ENCODE results near the gene PHF10.
"Not testable (repeated sequence)": the region's sequence is repeated elsewhere in the genome, so short reads cannot be mapped to it uniquely, and the experiment has no call there.

The PHF10 gene

DNA sequence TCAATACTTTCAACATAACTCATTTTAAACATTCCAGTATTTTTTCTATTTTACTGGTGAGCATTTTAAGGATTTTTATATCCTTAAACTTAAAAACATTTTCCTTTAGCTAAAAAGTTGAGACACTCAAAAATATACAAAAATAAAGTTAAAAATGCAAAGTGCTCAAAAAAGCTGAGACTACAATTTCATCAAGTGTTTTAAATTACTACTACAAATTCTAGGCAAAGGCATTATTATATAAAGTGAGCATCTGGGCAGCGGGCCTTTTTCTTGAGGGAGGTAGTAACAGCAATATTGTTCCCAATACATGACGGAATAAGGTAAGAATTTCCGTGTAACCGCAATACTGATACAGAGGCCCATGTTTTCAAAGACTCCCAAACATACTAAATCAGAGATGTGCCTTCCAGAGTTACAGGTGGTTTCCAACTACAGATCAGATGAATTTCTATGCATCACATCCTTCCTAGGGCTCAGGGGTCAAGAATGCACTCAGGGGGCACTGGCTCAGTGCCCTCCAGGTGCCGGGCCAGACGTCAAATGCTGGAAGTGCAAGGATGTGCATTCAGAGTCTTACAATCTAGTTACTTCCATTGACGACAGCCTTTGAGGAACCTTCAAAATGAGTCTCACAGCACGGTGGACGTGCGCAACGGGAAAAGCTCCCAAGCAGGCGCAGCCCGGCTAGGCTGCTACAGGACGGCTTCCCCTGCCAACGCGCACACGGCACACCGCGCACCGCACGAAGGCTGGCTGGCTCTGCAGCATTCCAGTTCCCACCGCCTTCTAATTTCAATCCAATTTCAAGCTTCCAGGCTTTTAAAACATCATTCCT lies 1.7 kb downstream of the PHF10 start:
- no peak for DNase-seq

GRCh38 chr6:169720207-169720855 lies 4.0 kb downstream of the PHF10 start:
- no peak for DNase-seq

GRCh38 chr6:169719117-169719516 lies 5.2 kb downstream of the PHF10 start:
- DNase-seq, result no peak

DNA sequence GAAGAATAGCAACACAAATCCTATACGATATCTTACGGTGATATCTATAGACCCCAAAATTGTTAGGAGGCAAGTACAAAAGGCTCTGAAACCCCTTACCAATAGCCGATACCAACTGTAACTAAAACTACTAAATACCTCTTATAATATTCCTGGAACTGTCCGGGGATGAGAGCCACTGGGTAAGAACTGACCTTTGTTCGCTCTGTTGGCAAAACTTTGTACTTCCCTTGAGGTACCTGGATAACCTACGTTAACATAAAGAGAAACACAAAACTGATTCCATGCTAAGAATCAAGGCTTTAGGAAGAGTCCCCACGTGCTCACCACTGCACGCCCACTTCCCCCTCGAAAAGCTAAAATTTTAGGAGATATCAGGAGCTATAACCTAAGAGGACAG lies 9.7 kb downstream of the PHF10 start:
- DNase-seq, result no peak

DNA sequence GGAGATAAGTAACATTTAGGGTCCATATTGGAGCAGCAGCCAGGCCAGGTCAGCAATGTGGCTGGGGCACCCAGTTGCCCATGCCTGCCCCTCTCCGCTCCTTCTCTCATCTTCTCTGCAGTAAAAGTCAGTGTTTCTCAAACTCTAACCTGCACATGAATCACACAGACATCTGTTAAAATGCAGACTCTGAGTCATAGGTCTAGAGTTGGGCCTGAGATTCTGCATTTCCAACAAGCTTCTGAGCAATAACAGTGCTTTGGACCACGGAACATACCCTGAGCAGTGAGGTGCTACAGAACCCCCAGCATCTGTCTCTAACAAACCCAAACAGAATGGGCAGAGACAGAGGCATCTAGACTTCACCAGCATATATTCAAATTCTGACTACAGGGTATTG lies 10.1 kb downstream of the PHF10 start:
- DNase-seq, result no peak

DNA sequence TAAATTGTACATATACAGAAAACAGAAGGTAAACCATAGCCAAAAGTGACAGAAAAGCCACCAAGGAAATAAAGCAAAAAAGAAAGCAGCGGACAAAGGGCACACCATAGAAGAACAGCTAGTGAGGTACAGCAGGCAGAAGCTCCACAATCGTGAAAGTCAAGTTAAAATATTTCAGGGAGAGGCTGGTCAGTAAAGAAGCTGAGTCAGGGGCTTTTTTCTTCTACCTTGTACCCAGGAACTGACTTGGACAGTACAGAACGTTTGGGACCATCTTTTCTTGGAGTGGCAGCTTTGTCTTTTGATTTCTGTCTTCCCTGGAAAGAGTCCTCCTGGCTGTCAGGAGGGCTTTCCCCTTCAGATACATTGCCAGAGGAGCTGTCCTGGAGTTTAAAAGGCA lies 14.3 kb downstream of the PHF10 start:
- DNase-seq, result no peak

DNA sequence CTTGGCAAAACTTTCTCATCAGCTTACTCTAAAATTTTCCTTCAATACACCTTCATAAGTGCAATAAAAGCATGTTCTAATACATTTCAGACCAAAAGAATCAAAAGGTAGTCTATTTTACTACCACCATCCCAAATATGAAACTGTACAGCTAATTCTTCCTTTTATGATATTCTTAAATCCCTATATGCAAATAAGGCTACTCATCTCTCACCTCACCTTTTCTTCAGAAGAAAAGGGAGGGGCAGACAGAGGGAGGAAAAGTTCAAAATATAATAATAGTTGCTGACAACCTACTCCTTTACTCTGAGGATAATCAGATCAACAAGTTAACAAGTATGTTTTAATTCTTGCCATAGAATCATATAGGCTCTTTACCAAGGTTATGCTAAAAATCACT lies 15.0 kb downstream of the PHF10 start:
- no peak for DNase-seq

DNA sequence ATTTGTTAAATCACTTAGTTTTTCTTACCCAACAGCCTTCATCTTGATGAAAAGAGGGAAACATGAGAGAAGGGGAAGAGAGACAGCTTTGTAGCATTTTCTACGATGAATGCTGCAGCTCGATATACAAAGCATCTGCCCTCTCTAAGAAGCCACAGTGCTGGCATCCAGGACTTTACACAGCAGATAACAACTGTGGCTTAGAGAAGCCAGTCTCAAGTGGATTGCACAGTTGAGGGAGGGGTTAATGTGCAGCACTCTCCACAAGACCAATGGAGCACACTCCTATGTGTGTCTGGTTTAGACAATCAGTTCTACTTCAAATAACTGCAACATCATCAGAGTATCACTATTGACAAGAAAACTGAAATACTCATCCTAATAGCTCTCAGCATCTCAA lies 16.5 kb downstream of the PHF10 start:
- no peak for DNase-seq

DNA sequence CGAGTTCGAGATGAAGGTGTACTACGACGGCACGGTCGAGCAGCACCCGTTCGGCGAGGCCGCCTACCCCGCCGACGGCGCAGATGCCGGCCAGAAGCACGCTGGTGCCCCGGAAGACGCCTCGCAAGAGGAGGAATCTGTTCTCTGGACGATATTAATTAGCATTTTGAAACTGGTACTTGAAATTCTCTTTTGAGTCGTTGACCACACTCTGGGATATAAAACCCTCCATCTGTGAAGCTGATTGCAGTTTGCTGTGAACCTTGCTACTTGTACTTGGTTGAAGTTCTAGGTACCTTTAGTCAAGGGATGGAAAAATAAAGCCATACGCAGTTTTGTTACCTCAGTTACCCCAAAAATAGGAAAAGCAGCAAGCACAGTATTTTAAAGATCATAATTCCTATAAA lies 21.5 kb downstream of the PHF10 start:
- no peak for DNase-seq

DNA sequence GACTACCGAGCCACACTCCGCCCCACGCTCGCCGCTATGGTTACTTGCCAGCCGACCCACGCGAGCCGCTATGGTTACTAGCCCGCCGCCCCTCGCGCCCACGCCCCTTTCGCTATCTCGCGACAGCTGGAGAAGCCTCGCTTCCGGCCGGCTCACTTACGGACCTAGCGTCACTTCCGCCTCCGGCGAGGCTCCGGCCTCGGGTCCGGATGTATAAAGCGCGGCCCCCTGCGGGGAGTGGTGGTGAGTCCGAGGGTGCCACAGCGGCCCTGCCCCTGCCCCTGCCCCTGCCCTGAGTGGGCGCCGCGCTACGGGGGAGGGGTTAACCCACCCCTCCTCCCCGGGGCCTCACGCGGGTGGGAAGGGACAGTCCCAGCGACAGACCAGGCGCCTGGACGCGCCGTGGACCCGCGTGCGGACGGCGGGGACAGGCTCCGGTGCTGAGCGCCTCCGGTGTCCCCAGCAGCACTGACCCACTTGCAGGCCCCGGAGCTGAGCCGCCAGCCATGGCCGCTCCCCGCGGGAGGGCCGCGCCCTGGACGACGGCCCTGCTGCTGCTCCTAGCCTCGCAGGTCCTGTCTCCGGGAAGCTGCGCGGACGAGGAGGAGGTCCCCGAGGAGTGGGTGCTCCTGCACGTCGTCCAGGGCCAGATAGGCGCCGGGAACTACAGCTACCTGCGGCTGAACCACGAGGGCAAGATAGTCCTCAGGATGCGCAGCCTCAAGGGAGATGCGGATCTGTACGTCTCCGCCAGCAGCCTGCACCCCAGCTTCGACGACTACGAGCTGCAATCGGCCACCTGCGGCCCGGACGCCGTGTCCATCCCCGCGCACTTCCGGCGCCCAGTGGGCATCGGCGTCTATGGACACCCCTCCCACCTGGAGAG lies 22.1 kb downstream of the PHF10 start, which contains the start of the genes C6orf120 and WDR27:
C6orf120 (plus strand) TSS at position 173 of the 886 bp plus-strand sequence; CDS start at position 507, 334 bp downstream.
WDR27 (minus strand) TSS at position 76 of the 886 bp plus-strand sequence. CDS start 13,024 bp downstream, outside the sequence.
- peak; percentile 97 for DNase-seq

DNA sequence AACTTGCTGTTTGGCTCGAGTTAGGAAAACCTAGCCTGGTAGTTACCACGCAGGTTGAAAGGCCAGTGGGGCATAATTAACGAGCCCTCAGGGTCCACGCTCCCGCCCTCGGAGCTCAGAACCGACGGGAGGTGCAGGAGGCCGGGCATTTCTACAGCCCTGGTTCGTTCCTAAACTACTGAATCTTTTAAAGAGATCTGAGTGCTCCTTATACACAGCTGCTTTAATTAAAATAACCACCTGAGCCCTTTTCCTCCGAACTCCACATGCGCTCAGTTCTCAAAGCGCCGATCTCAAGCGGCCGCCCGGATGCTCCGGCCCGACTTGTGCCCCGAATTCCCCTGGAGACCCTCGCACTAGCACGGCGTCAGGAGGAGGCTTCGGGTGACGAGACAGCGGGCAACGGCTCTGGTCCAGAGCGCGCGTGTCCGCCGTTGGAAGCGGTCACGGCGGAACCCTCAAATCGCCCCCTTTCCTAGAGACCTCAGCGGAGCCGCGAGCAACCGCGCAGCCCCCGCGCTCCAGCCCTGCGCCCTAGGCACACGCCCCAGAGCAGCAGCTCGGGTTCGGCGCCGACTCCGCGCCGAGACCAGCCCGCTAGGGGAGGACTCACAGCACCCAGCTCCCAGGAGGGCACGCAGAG lies 22.9 kb downstream of the PHF10 start:
- no peak for DNase-seq

DNA sequence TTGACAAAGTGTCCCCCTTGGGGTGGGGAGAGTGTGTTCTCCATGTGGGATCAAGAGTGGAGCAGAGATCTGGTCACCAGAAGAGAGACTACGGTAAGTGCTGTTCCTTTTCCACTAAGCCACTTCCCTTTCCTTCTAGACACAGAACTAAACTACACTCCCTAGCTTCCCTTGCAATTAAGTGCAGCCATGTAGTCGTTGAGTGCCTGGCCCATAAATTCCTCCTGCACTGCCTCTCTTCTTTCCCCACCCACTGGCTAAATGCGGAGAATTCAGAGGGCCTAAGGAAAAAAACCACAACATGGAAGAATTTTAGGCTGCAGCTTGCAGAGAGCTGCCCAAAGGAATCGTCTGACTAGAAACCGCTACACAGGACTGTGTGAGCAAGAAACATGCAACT lies 24.0 kb downstream of the PHF10 start:
- no peak for DNase-seq

DNA sequence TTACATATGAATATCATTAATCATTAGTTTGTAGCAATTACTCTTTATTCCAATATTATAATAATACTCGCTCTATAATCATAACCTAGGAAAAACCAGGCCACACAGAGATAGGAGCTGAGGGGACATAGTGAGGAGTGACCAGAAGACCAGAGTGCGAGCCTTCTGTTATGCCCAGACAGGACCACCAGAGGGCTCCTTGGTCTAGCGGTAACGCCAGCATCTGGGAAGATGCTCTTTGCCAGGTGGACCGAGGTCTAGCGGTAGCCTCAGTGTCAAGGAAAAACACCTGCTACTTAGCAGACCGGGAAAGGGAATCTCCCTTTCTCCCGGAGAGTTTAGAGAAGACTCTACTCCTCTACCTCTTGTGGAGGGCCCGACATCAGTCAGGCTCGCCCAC lies 27.2 kb downstream of the PHF10 start:
- DNase-seq, result not testable (repeated sequence)

GRCh38 chr6:169695131-169695530 lies 29.2 kb downstream of the PHF10 start:
- DNase-seq, result no peak

- no peak for DNase-seq
Observed at GRCh38 chr6:169692516-169692915, 31.8 kb downstream of the PHF10 start.

GRCh38 chr6:169691260-169691659 lies 33.0 kb downstream of the PHF10 start:
- no peak for DNase-seq

DNA sequence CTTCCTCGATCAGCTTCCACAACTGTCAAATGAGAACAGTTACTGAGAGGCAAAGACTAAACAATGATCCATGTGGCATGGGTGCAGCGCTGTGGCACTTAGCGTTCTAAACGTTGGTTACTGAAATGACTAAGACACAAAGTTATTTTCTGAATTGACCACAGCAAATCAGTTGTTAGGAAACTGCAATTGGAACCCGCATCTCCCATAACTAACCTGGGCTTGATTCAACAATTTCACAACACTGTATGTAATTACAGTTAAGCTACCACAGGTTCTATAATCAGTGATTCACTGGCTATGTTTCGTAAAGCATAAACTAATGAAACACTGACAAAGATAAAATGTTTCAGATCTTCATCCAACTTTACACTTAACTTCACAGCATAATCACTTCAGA lies 35.0 kb downstream of the PHF10 start:
- DNase-seq, result no peak

GRCh38 chr6:169685860-169686259 lies 38.4 kb downstream of the PHF10 start:
- DNase-seq, result no peak

GRCh38 chr6:169684056-169684455 lies 40.2 kb downstream of the PHF10 start:
- no peak for DNase-seq

DNA sequence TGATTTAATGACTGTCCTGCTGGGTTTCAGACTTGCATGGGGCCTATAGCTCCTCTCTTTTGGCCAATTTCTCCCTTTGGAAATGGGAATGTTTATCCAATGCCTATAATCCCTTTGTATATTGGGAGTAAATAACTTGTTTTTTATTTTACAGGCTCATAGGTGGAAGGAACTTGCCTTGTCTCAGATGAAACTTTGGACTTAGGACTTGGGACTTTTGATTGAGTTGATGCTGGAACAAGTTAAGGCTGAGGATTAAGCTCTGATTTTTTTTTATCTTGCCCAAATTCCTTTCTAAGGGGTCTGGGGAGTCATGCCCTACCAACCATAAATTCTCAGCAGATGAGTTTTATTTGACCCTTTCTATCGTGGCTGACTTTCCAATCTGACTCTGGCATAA lies 46.0 kb downstream of the PHF10 start:
- no peak for DNase-seq

- no peak for DNase-seq
Observed at GRCh38 chr6:169677096-169677495, 47.2 kb downstream of the PHF10 start.

DNA sequence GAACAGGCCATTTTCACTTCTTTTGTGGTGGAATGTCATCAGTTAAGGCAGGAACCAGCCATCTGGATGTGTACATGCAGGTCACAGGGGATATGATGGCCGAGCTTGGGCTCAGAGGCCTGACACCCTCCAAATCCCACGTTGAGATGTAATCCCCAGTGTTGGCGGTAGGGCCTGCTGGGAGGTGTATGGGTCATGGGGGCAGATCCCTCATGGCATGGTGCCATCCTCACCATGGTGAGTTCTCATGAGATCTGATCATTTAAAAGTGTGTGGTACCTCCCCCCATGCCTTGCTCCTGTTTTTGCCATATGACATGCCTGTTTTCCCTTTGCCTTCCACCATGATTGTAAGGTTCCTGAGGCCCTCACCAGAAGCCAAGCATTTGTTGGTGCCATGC lies 49.3 kb downstream of the PHF10 start:
- DNase-seq, result no peak

DNA sequence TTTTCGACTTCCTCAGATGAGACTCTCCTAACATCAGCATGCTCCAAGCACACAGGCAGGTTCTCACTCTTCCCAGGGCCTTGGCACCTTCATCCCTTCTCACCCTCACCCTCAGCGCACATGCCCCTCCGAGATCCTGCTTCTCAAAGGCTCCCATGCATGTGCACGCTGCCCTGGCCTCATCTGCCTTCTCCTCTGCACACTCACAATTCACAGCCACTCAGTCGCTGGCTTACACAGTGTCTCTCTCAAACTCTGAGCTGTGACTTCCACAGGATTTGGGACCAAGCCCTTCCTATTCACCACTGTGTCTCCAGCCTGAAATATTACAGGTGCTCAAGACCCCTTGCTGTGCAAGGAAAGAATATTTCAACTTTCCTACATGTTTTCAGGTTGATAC lies 52.7 kb downstream of the PHF10 start:
- no peak for DNase-seq

All from NCI-H1048 (cell line).